Kidney (tissue), 14 donors: ENCODE measurements around the gene NDUFS6. TPM values are rescaled to one million over a fixed set of nuclear protein-coding genes. Genes with fewer than 3 reads are reported as not detected.

Experiments used
- DNase-seq, 5 donors: peaks; one replicate each; pipeline ENCODE4 v3.0.0-alpha.2; 2013 to 2020
- FAIRE-seq: peaks from 2 replicates; lab custom pipeline; 2012; peaks lifted over from hg19 to GRCh38; lab: Jason Lieb, UNC
- H3K27ac ChIP-seq, 2 donors: one replicate each; pipeline ENCODE4 v1.7.0; 2013; ENCODE audit warnings: low read depth in 2 of 2, low read length in 2 of 2, inconsistent platforms in 1 of 2
- H3K27me3 ChIP-seq: one replicate; pipeline ENCODE4 v1.7.1; 2013; ENCODE audit warnings: low read length, inconsistent platforms; ENCODE audit not compliant: control insufficient read depth, insufficient read depth
- H3K36me3 ChIP-seq, 3 donors: one replicate each; pipeline versions ENCODE4 v1.7.0 to v1.7.1; 2013; ENCODE audit warnings: low read length in 3 of 3, control low read depth in 1 of 3, inconsistent platforms in 1 of 3; ENCODE audit not compliant: insufficient read depth in 3 of 3, control insufficient read depth in 2 of 3
- H3K4me1 ChIP-seq, 3 donors: one replicate each; pipeline versions ENCODE4 v1.7.0 to v1.7.1; 2013; ENCODE audit warnings: low read length in 3 of 3, inconsistent platforms in 1 of 3, low read depth in 1 of 3; ENCODE audit not compliant: control insufficient read depth in 2 of 3, insufficient read depth in 2 of 3
- H3K4me3 ChIP-seq, 3 donors: one replicate each; pipeline versions ENCODE4 v1.7.0 to v1.8.1; 2013; ENCODE audit warnings: low read length in 3 of 3, control low read depth in 1 of 3, inconsistent platforms in 1 of 3
- H3K9ac ChIP-seq, 3 donors: one replicate each; pipeline versions ENCODE4 v1.7.0 to v1.7.1; 2013; ENCODE audit warnings: low read length in 3 of 3, control low read depth in 1 of 3, inconsistent platforms in 1 of 3
- H3K9me3 ChIP-seq, 3 donors: one replicate each; pipeline versions ENCODE4 v1.7.0 to v1.7.1; 2013; ENCODE audit warnings: low read length in 3 of 3, control low read depth in 1 of 3, inconsistent platforms in 1 of 3; ENCODE audit not compliant: control insufficient read depth in 2 of 3, insufficient read depth in 1 of 3
- intact Hi-C: fragments of 100-400 bp; cut with DNase I; formaldehyde crosslinking; loops from one replicate; pipeline ENCODE4 v1.11.1; 2022
- polyA plus RNA-seq: library from polyadenylated mRNA; stranded (reverse); fragments of 350-450 nt; fragmentation: Illumina TruSeq; extraction: RNeasy Lipid Tissue Mini Kit (QIAGEN cat#74804); gene quantifications from one replicate; pipeline ENCODE4 v1.2.3, GENCODE V29; 2014; ENCODE audit warnings: low read depth, low replicate concordance; ENCODE audit not compliant: insufficient read depth
- total RNA-seq: library from RNA; stranded (reverse); fragmentation: NEBNext Ultra II Directional; extraction: Animal tissue kit (Norgen Biotek cat#: 25700); gene quantifications from one replicate; pipeline ENCODE4 v1.2.1, GENCODE V29; 2021
- TF ChIP-seq, protein P1 (sequence below): IDR thresholded peaks from 3 replicates; pipeline ENCODE4 v1.5.1; 2012; ENCODE audit warnings: mild to moderate bottlenecking, moderate library complexity, borderline replicate concordance; ENCODE audit not compliant: insufficient read depth; ENCODE audit errors: extremely low read depth
- donor health status: control.
- donor health status: control.
- donor health status: control.
- donor health status: control.
- donor health status: control.
- donor health status: DM: yes; HTN: yes; CAD: no.
- donor health status: Normal renal cell carcinoma (clear cell type).

The NDUFS6 gene
- total and polyA plus RNA-seq, 2 donors from 2014 or later: 31.1 to 164 TPM

GRCh38 chr5:1847611-1848010 lies 46.4 kb downstream of the NDUFS6 start:
- H3K4me1 ChIP-seq: no peaks in the 10 kb centered on the region
- no peak for FAIRE-seq
- TF ChIP-seq, protein P1, sequence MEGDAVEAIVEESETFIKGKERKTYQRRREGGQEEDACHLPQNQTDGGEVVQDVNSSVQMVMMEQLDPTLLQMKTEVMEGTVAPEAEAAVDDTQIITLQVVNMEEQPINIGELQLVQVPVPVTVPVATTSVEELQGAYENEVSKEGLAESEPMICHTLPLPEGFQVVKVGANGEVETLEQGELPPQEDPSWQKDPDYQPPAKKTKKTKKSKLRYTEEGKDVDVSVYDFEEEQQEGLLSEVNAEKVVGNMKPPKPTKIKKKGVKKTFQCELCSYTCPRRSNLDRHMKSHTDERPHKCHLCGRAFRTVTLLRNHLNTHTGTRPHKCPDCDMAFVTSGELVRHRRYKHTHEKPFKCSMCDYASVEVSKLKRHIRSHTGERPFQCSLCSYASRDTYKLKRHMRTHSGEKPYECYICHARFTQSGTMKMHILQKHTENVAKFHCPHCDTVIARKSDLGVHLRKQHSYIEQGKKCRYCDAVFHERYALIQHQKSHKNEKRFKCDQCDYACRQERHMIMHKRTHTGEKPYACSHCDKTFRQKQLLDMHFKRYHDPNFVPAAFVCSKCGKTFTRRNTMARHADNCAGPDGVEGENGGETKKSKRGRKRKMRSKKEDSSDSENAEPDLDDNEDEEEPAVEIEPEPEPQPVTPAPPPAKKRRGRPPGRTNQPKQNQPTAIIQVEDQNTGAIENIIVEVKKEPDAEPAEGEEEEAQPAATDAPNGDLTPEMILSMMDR: no peak
- peaks cover 14% of the 10 kb centered on the region for H3K27me3 ChIP-seq
- DNase-seq: peak in 1 of 5 donors; percentile 29
- no peak overlapping the region for H3K9ac ChIP-seq
- no peaks in the 10 kb centered on the region for H3K9me3 ChIP-seq
- H3K4me3 ChIP-seq: no peak overlapping the region
- no peak overlapping the region for H3K27ac ChIP-seq
- H3K36me3 ChIP-seq: no peaks in the 10 kb centered on the region
- intact Hi-C loops: no loop called here

GRCh38 chr5:1850324-1851154 lies 49.3 kb downstream of the NDUFS6 start:
- FAIRE-seq: no peak

DNA sequence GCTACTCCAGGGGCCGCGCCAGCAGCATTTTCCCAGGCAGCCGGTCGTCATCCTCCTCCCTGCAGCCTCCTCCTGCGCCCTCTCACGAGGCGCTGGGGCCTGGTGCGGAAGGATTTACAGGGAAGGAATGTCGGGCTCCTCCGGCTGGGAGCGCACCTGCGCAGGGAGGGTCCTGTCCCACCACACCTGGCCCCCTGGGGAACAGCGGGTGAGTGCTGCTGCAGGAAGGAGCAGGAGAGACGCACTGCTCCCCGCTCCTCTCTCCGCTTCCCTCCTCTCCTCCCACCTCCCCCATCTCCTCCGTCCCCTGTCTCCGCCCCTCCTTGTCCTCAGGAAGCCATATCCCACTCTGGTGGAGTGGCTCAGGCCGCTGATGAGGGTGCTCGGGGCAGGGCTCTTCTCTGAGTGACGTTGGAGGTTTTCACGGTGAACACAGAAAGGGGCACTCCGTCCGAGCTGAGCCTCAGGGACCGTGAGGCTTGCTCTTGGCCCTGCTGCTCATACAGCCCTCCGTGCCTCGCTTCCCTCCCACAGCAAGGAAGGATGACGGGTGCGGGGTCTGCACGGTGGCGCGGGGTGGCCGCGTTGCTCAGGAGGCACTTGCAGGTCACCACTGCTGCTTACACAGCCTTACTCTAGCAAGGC lies 50.2 kb downstream of the NDUFS6 start:
- Histone ChIP-seq H3K27ac (no peak overlapping the region), H3K4me1 (no peaks in the 10 kb centered on the region), H3K9me3 (no peaks in the 10 kb centered on the region), H3K4me3 (no peak overlapping the region), H3K27me3 (peaks cover 23% of the 10 kb centered on the region), H3K9ac (no peak overlapping the region), H3K36me3 (no peaks in the 10 kb centered on the region)
- TF ChIP-seq, protein P1: no peak
- DNase-seq: peak in 3 of 5 donors; percentile 27 to 63 (median 27)
- FAIRE-seq: no peak
- intact Hi-C loops: no loop called here

More at GRCh38 chr5:1850324-1851154, 49.3 kb downstream of the NDUFS6 start:
- intact Hi-C loops: no loop called here
- H3K9ac ChIP-seq: no peak overlapping the region
- H3K4me1 ChIP-seq: no peaks in the 10 kb centered on the region
- no peak overlapping the region for H3K4me3 ChIP-seq
- H3K36me3 ChIP-seq: no peaks in the 10 kb centered on the region
- DNase-seq: peak in 1 of 5 donors; percentile 51
- peaks cover 20% of the 10 kb centered on the region for H3K27me3 ChIP-seq
- no peaks in the 10 kb centered on the region for H3K9me3 ChIP-seq
- no peak overlapping the region for H3K27ac ChIP-seq
- TF ChIP-seq, protein P1: no peak
